Liver (tissue), 3 donors: Measurements from ENCODE around the gene SNF8.

Experiments
- CTCF ChIP-seq: fragments of 150-350 bp; IDR thresholded peaks from 2 replicates; pipeline ENCODE4 v1.5.1; 2017; ENCODE audit warnings: improper control_type of control experiment, low read depth, low read length; ENCODE audit not compliant: missing input control
- EGR1 ChIP-seq, 2 donors: IDR thresholded peaks; 2 replicates each; pipeline ENCODE4 v1.6.1; 2016 to 2018; ENCODE audit warnings: antibody characterized with exemption in 2 of 2, low read depth in 2 of 2
- HNF4G ChIP-seq: IDR thresholded peaks from 2 replicates; pipeline ENCODE4 v1.6.1; 2016; ENCODE audit warnings: antibody characterized with exemption
- RAD21 ChIP-seq, 2 donors: IDR thresholded peaks; 2 replicates each; pipeline ENCODE4 v1.6.1; 2016; ENCODE audit warnings: antibody characterized with exemption in 2 of 2, mild to moderate bottlenecking in 2 of 2
- donor health status: healthy.
- donor health status: healthy.

DNA sequence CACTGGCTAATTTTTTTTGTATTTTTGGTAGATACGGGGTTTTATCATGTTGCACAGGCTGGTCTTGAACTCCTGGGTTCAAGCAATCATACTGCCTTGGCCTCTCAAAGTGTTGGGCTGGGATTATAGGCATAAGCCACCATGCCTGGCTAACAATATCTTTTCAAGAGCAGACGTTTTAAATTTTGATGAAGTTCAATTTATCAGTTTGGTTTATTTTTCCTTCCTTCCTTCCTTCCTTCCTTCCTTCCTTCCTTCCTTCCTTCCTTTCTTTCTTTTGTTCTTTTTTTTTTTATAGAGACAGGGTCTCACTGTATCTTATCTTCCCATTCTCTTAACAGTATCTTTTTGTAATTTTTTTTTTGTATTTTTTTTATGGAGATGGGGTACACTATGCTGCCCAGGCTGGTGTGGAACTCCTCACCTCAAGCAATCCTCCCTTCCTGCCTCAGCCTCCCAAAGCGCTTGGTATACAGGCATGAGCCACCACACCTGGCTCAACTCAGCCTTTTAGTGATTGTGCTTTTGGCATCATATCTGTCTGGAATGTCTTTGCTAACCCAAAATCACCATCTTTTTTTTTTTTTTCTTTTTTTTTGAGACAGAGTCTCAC, 37.4 kb upstream of the SNF8 start:
- TF ChIP-seq CTCF (no peak), RAD21 (IDR thresholded peaks at IDR 0.05) (no peak), EGR1 (IDR thresholded peaks at IDR 0.05; ENCODE audit: low read depth in 2 of 2) (no peak), HNF4G (no peak)
